ENCODE data around the gene ASTE1.

DNA sequence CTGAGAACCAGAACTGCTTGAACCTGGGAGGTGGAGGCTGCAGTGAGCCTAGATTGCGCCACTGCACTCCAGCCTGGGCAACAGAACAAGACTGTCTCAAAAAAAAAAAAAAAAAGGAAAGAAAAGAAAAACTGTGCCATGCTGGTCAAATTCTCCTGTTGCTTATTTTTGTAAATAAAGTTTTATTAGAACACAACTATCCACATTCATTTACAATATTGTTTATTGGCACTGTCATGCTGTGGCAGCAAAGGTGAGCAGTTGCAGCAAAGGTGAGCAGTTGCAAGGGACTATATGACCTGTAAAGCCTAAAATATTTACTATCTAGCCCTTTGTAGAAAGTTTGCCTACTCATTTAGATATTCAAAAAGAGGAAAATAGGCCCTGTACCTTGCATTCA is 18.3 kb downstream of the ASTE1 start:
- TF ChIP-seq, protein P1, sequence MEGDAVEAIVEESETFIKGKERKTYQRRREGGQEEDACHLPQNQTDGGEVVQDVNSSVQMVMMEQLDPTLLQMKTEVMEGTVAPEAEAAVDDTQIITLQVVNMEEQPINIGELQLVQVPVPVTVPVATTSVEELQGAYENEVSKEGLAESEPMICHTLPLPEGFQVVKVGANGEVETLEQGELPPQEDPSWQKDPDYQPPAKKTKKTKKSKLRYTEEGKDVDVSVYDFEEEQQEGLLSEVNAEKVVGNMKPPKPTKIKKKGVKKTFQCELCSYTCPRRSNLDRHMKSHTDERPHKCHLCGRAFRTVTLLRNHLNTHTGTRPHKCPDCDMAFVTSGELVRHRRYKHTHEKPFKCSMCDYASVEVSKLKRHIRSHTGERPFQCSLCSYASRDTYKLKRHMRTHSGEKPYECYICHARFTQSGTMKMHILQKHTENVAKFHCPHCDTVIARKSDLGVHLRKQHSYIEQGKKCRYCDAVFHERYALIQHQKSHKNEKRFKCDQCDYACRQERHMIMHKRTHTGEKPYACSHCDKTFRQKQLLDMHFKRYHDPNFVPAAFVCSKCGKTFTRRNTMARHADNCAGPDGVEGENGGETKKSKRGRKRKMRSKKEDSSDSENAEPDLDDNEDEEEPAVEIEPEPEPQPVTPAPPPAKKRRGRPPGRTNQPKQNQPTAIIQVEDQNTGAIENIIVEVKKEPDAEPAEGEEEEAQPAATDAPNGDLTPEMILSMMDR (IDR thresholded peaks at IDR 0.05): no peak
- TF ChIP-seq POLR2A (IDR thresholded peaks at IDR 0.05): no peak
